SU-DHL-6 (cell line): ENCODE data around the gene GLI2.

Experiments
- H2AFZ ChIP-seq: fragments of 200-600 bp; sonication (generic); 2 replicates; pipeline ENCODE4 v1.6.1; 2014; ENCODE audit warnings: low read depth, mild to moderate bottlenecking, moderate library complexity, mixed read lengths, antibody characterized with exemption, low read length; ENCODE audit not compliant: severe bottlenecking
- H3F3A ChIP-seq: fragments of 200-600 bp; shearing (Covaris generic); 2 replicates; pipeline ENCODE4 v1.6.0; 2016; ENCODE audit warnings: antibody characterized with exemption, mild to moderate bottlenecking; ENCODE audit not compliant: insufficient read depth
- H3K27ac ChIP-seq: fragments of 200-600 bp; sonication (generic); 2 replicates; pipeline ENCODE4 v1.5.1; 2016; ENCODE audit warnings: low read depth, mild to moderate bottlenecking, low read length, moderate library complexity, mixed read lengths
- H3K27me3 ChIP-seq: fragments of 200-600 bp; sonication (generic), shearing (Covaris generic); 2 replicates; pipeline ENCODE4 v1.6.0; 2014; ENCODE audit warnings: mild to moderate bottlenecking, low read length
- H3K36me3 ChIP-seq: fragments of 200-600 bp; sonication (generic); 2 replicates; pipeline ENCODE4 v1.6.1; 2014; ENCODE audit warnings: mild to moderate bottlenecking, low read length, mixed read lengths
- H3K4me2 ChIP-seq: fragments of 300-600, 200-600 bp; shearing (Covaris generic), sonication (generic); 2 replicates; pipeline ENCODE4 v1.6.0; 2014; ENCODE audit warnings: low read length, low read depth, mild to moderate bottlenecking; ENCODE audit not compliant: poor library complexity, severe bottlenecking
- H3K4me3 ChIP-seq: fragments of 200-600 bp; sonication (generic); 2 replicates; pipeline ENCODE4 v1.5.1; 2014; ENCODE audit warnings: antibody characterized with exemption, low read length, mild to moderate bottlenecking, mixed read lengths; ENCODE audit not compliant: insufficient read depth, poor library complexity, severe bottlenecking
- H3K79me2 ChIP-seq: fragments of 200-600 bp; sonication (generic); 2 replicates; pipeline ENCODE4 v1.6.1; 2014; ENCODE audit warnings: mild to moderate bottlenecking, low read length, moderate library complexity; ENCODE audit not compliant: insufficient read depth
- H3K9ac ChIP-seq: fragments of 200-600 bp; sonication (generic); 2 replicates; pipeline ENCODE4 v1.7.0; 2014; ENCODE audit warnings: mild to moderate bottlenecking, low read length
- H3K9me2 ChIP-seq: fragments of 200-600 bp; sonication (generic); replicated peaks from 2 replicates; pipeline ENCODE4 v1.6.1; 2014; ENCODE audit warnings: low read length; ENCODE audit not compliant: insufficient read depth
- H3K9me3 ChIP-seq: fragments of 200-600 bp; sonication (generic); 2 replicates; pipeline ENCODE4 v1.6.1; 2014; ENCODE audit warnings: low read length, mixed read lengths; ENCODE audit not compliant: insufficient read depth
- H4K20me1 ChIP-seq: fragments of 200-600 bp; sonication (generic); 2 replicates; pipeline ENCODE4 v1.6.1; 2014; ENCODE audit warnings: low read depth, mild to moderate bottlenecking, antibody characterized with exemption, low read length, moderate library complexity, mixed read lengths
- CTCF ChIP-seq: fragments of 200-600 bp; sonication (generic); IDR thresholded peaks from one replicate; pipeline ENCODE4 v1.5.1; 2017; ENCODE audit warnings: antibody characterized with exemption, mild to moderate bottlenecking, low read length, moderate library complexity; ENCODE audit not compliant: insufficient read depth, poor library complexity, severe bottlenecking
- EZH2phosphoT487 ChIP-seq: fragments of 200-600 bp; sonication (generic), shearing (Covaris generic); conservative IDR thresholded peaks from 2 replicates; pipeline ENCODE4 v1.6.1; 2018; ENCODE audit warnings: mild to moderate bottlenecking, antibody characterized with exemption, low read length, moderate library complexity, mixed read lengths

The GLI2 gene

GRCh38 chr2:120707816-120708215 lies 27.9 kb upstream of the GLI2 start:
- no peaks in the 10 kb centered on the region for H3K9me2 ChIP-seq

GRCh38 chr2:120708944-120709607 lies 26.6 kb upstream of the GLI2 start:
- Histone ChIP-seq H3K9ac (no peak overlapping the region), H3K4me3 (no peak overlapping the region), H3K27ac (no peak overlapping the region), H2AFZ (no peak overlapping the region), H4K20me1 (no peaks in the 10 kb centered on the region), H3K4me2 (no peak overlapping the region), H3K9me2 (no peaks in the 10 kb centered on the region), H3K9me3 (no peaks in the 10 kb centered on the region), H3K27me3 (no peaks in the 10 kb centered on the region), H3K79me2 (no peaks in the 10 kb centered on the region), H3F3A (no peaks in the 10 kb centered on the region), H3K36me3 (no peaks in the 10 kb centered on the region)
- no peak for TF ChIP-seq EZH2phosphoT487
- no peak for TF ChIP-seq CTCF

More at GRCh38 chr2:120707816-120708215, 27.9 kb upstream of the GLI2 start:
- Histone ChIP-seq H3K4me2 (no peak overlapping the region), H4K20me1 (no peaks in the 10 kb centered on the region), H3K36me3 (no peaks in the 10 kb centered on the region), H3K79me2 (no peaks in the 10 kb centered on the region), H3K27ac (no peak overlapping the region), H2AFZ (no peak overlapping the region), H3K4me3 (no peak overlapping the region), H3F3A (no peaks in the 10 kb centered on the region), H3K9ac (no peak overlapping the region), H3K27me3 (no peaks in the 10 kb centered on the region), H3K9me3 (no peaks in the 10 kb centered on the region)
- TF ChIP-seq EZH2phosphoT487, result no peak
- TF ChIP-seq CTCF, result no peak

GRCh38 chr2:120709608-120710041 lies 26.0 kb upstream of the GLI2 start:
- Histone ChIP-seq H2AFZ (no peak overlapping the region), H3K27ac (no peak overlapping the region), H3K9ac (no peak overlapping the region), H3K4me3 (no peak overlapping the region), H3K9me3 (no peaks in the 10 kb centered on the region), H3K4me2 (no peak overlapping the region), H4K20me1 (no peaks in the 10 kb centered on the region), H3K79me2 (no peaks in the 10 kb centered on the region), H3K27me3 (no peaks in the 10 kb centered on the region), H3F3A (no peaks in the 10 kb centered on the region), H3K9me2 (no peaks in the 10 kb centered on the region), H3K36me3 (no peaks in the 10 kb centered on the region)
- no peak for TF ChIP-seq EZH2phosphoT487
- no peak for TF ChIP-seq CTCF
